T-cell (primary cell): ENCODE results near the gene ACSF3. TPM values are rescaled to one million over a fixed set of nuclear protein-coding genes. Genes with fewer than 3 reads are reported as not detected.
A peak's percentile ranks its signal among the peaks of the same experiment; 100 is the strongest.

Experiments used
- ATAC-seq, 4 experiments: fragments of 200-7000 bp in 3 of 4; fragments of 150-1000 bp in 1 of 4; cut with Tn5 transposase; replicated peaks in 1 of 4; 1 replicate in 3 of 4; 2 replicates in 1 of 4; pipeline ENCODE4 v1.10.0; 2021; ENCODE audit warnings: moderate library complexity in 3 of 4, mild to moderate bottlenecking in 2 of 4, moderate number of reproducible peaks in 1 of 4
- CTCF ChIA-PET, 2 donors: fragments of 300-600 bp; sonication (Branson Sonifier 250); formaldehyde crosslinking; loops; one replicate each; lab custom pipeline; 2022; ENCODE audit warnings: antibody characterized with exemption in 2 of 2; lab: Charles Lee
- POLR2A ChIA-PET, 2 donors: fragments of 300-600 bp; sonication (Branson Sonifier 250); formaldehyde crosslinking; loops; one replicate each; lab custom pipeline; 2022; ENCODE audit warnings: antibody characterized with exemption in 2 of 2; lab: Charles Lee
- DNase-seq, 35 experiments: peaks; one replicate each; pipeline versions ENCODE4 v3.0.0 to v3.0.0-alpha.2; 2013 to 2023
- H3K27ac ChIP-seq: one replicate; pipeline ENCODE4 v1.5.1; 2013; ENCODE audit warnings: low read length
- H3K27me3 ChIP-seq, 2 experiments: replicated peaks in 1 of 2; 1 replicate in 1 of 2; 2 replicates in 1 of 2; pipeline versions ENCODE4 v1.6.1 to v1.7.0; 2013; ENCODE audit warnings: low read length in 1 of 2, mixed read lengths in 1 of 2; ENCODE audit not compliant: control insufficient read depth in 2 of 2, insufficient read depth in 2 of 2; ENCODE audit errors: extremely low read depth in 1 of 2
- H3K36me3 ChIP-seq, 2 donors: 1 replicate in 1 of 2; 2 replicates in 1 of 2; pipeline versions ENCODE4 v1.6.1 to v1.7.0; 2013; ENCODE audit warnings: low read length in 1 of 2; ENCODE audit not compliant: control insufficient read depth in 2 of 2, insufficient read depth in 1 of 2; ENCODE audit errors: extremely low read depth in 1 of 2
- H3K4me1 ChIP-seq, 2 experiments: 1 replicate in 1 of 2; 2 replicates in 1 of 2; pipeline versions ENCODE4 v1.6.1 to v1.7.0; 2013; ENCODE audit warnings: low read length in 2 of 2, mixed read lengths in 1 of 2; ENCODE audit not compliant: insufficient read depth in 2 of 2, control insufficient read depth in 1 of 2; ENCODE audit errors: extremely low read depth in 1 of 2
- H3K4me3 ChIP-seq, 2 donors: 1 replicate in 1 of 2; 2 replicates in 1 of 2; pipeline versions ENCODE4 v1.5.1 to v1.7.0; 2013; ENCODE audit warnings: mild to moderate bottlenecking in 2 of 2, low read length in 1 of 2, moderate library complexity in 1 of 2; ENCODE audit not compliant: control insufficient read depth in 1 of 2; ENCODE audit errors: extremely low read depth in 1 of 2
- H3K9me3 ChIP-seq: 2 replicates; pipeline ENCODE4 v1.7.0; 2013
- H3K27ac Mint-ChIP-seq, 2 donors: one replicate each; pipeline ENCODE4 v1.8.0; 2020 to 2021; ENCODE audit warnings: mild to moderate bottlenecking in 2 of 2, mixed read lengths in 2 of 2
- H3K27me3 Mint-ChIP-seq, 2 donors: one replicate each; pipeline ENCODE4 v1.8.0; 2021 to 2022; ENCODE audit warnings: mixed read lengths in 2 of 2
- H3K36me3 Mint-ChIP-seq: one replicate; pipeline ENCODE4 v1.8.0; 2021; ENCODE audit warnings: mixed read lengths
- H3K4me1 Mint-ChIP-seq, 3 donors: one replicate each; pipeline ENCODE4 v1.8.0; 2020 to 2022; ENCODE audit warnings: mixed read lengths in 3 of 3, mild to moderate bottlenecking in 1 of 3
- H3K4me3 Mint-ChIP-seq, 3 donors: one replicate each; pipeline ENCODE4 v1.8.0; 2020 to 2022; ENCODE audit warnings: mild to moderate bottlenecking in 3 of 3, mixed read lengths in 3 of 3, moderate library complexity in 3 of 3
- H3K9me3 Mint-ChIP-seq, 3 donors: one replicate each; pipeline ENCODE4 v1.8.0; 2020 to 2022; ENCODE audit warnings: mixed read lengths in 3 of 3
- WGBS: methylation state at CpG from one replicate; pipeline ENCODE4 v1.1.5; 2013; ENCODE audit warnings: missing lambda C conversion rate; ENCODE audit not compliant: insufficient coverage; 5-methylcytosine and 5-hydroxymethylcytosine counted together
- total RNA-seq, 35 experiments: library from RNA in 6 of 35; stranded (reverse) in 6 of 35; fragments of 120-200 nt in 1 of 35; gene quantifications; one replicate each; pipeline versions ENCODE4 v1.2.1 to v1.2.4 and lab custom pipeline; 2013 to 2026

Gene ACSF3
- total RNA-seq, 5 donors from 2014 or later (not counting 1 experiment from before 2014, with no cell fraction given) = 70.5 to 102 (median 79.9) TPM

GRCh38 chr16:89179148-89179484 is 85.5 kb downstream of the ACSF3 start:
- no peak overlapping the region for H3K4me3 Mint-ChIP-seq
- 83% methylated on average over 12 of the region's 19 CpGs for WGBS
- H3K36me3 Mint-ChIP-seq = no peaks in the 10 kb centered on the region
- ChIA-PET CTCF (no interaction called here), POLR2A (no interaction called here)
- Histone ChIP-seq H3K27me3 (peaks cover 0 to 18% of the 10 kb centered on the region in 2 experiments), H3K4me3 (no peak overlapping the region), H3K27ac (no peak overlapping the region), H3K9me3 (no peaks in the 10 kb centered on the region), H3K4me1 (peaks cover 0 to 8% of the 10 kb centered on the region in 2 experiments), H3K36me3 (no peaks in the 10 kb centered on the region)
- DNase-seq (no peak), ATAC-seq (no peak)
- H3K27me3 Mint-ChIP-seq = no peaks in the 10 kb centered on the region
- no peak overlapping the region for H3K27ac Mint-ChIP-seq
- H3K9me3 Mint-ChIP-seq = no peaks in the 10 kb centered on the region
- peaks cover 6 to 11% (median 9%) of the 10 kb centered on the region in 3 donors for H3K4me1 Mint-ChIP-seq

GRCh38 chr16:89179656-89180315 is 86.1 kb downstream of the ACSF3 start:
- no peak overlapping the region for H3K27ac ChIP-seq
- Mint-ChIP-seq H3K4me3 (no peak overlapping the region), H3K27me3 (no peaks in the 10 kb centered on the region), H3K27ac (no peak overlapping the region), H3K9me3 (no peaks in the 10 kb centered on the region), H3K36me3 (no peaks in the 10 kb centered on the region), H3K4me1 (peaks cover 6 to 11% (median 9%) of the 10 kb centered on the region in 3 donors)
- H3K4me1 ChIP-seq = peaks cover 0 to 8% of the 10 kb centered on the region in 2 experiments
- ChIA-PET POLR2A (no interaction called here), CTCF (no interaction called here)
- DNase-seq (no peak), ATAC-seq (no peak)
- no peaks in the 10 kb centered on the region for H3K36me3 ChIP-seq
- no peak overlapping the region for H3K4me3 ChIP-seq
- peaks cover 0 to 20% of the 10 kb centered on the region in 2 experiments for H3K27me3 ChIP-seq
- H3K9me3 ChIP-seq = no peaks in the 10 kb centered on the region
- WGBS = 87% methylated on average over 12 of the region's 25 CpGs

GRCh38 chr16:89183463-89183862 is 89.8 kb downstream of the ACSF3 start:
- POLR2A ChIA-PET = no interaction called here
- no peak for DNase-seq

GRCh38 chr16:89183975-89184676 is 90.5 kb downstream of the ACSF3 start:
- no peak overlapping the region for H3K4me3 Mint-ChIP-seq
- H3K36me3 Mint-ChIP-seq = no peaks in the 10 kb centered on the region
- Histone ChIP-seq H3K36me3 (no peaks in the 10 kb centered on the region), H3K4me3 (no peak overlapping the region), H3K9me3 (no peaks in the 10 kb centered on the region), H3K27ac (no peak overlapping the region), H3K4me1 (peaks cover 0 to 8% of the 10 kb centered on the region in 2 experiments), H3K27me3 (peaks cover 0 to 13% of the 10 kb centered on the region in 2 experiments)
- no peaks in the 10 kb centered on the region for H3K27me3 Mint-ChIP-seq
- no peak overlapping the region for H3K27ac Mint-ChIP-seq
- H3K4me1 Mint-ChIP-seq = peaks cover 6 to 11% (median 9%) of the 10 kb centered on the region in 3 donors
- 83% methylated on average over 22 of the region's 26 CpGs for WGBS
- H3K9me3 Mint-ChIP-seq = no peaks in the 10 kb centered on the region
- DNase-seq = no peak
- POLR2A ChIA-PET = no interaction called here
- no peak for ATAC-seq
- CTCF ChIA-PET = interaction anchor here in 1 of 2 donors (0.5 kb wide), 1 partner anchor 345 kb away, joined by 3 read pairs; no protein-coding TSS in a partner anchor

More at GRCh38 chr16:89183463-89183862, 89.8 kb downstream of the ACSF3 start:
- Histone ChIP-seq H3K9me3 (no peaks in the 10 kb centered on the region), H3K36me3 (no peaks in the 10 kb centered on the region), H3K4me1 (peaks cover 0 to 8% of the 10 kb centered on the region in 2 experiments), H3K27me3 (peaks cover 0 to 19% of the 10 kb centered on the region in 2 experiments), H3K27ac (no peak overlapping the region), H3K4me3 (no peak overlapping the region)
- ATAC-seq = no peak
- Mint-ChIP-seq H3K4me3 (no peak overlapping the region), H3K27ac (no peak overlapping the region), H3K36me3 (no peaks in the 10 kb centered on the region), H3K27me3 (no peaks in the 10 kb centered on the region), H3K9me3 (no peaks in the 10 kb centered on the region), H3K4me1 (peaks cover 6 to 11% (median 9%) of the 10 kb centered on the region in 3 donors)
- CTCF ChIA-PET = no interaction called here
- WGBS = 80% methylated on average over 11 of the region's 13 CpGs

DNA sequence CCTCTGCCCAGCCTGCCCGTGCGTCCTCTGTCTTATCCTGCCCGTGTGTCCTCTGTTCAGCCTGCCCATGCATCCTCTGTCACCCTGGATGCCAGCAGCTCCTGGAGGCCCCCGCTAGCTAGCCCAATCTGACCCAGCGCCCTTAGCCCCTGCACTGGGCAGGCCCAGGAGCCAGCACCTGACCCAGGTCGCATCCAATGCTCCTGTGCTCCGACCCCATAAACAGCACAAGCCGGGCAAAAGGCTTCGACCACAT is 91.0 kb downstream of the ACSF3 start:
- WGBS = 80% methylated on average over 8 of the region's 9 CpGs
- Mint-ChIP-seq H3K27me3 (no peaks in the 10 kb centered on the region), H3K27ac (no peak overlapping the region), H3K36me3 (no peaks in the 10 kb centered on the region), H3K4me3 (no peak overlapping the region), H3K4me1 (peaks cover 6 to 11% (median 9%) of the 10 kb centered on the region in 3 donors), H3K9me3 (no peaks in the 10 kb centered on the region)
- Histone ChIP-seq H3K27me3 (peaks cover 0 to 12% of the 10 kb centered on the region in 2 experiments), H3K9me3 (no peaks in the 10 kb centered on the region), H3K36me3 (no peaks in the 10 kb centered on the region), H3K4me3 (no peak overlapping the region), H3K27ac (no peak overlapping the region), H3K4me1 (peaks cover 0 to 8% of the 10 kb centered on the region in 2 experiments)
- DNase-seq = no peak
- ATAC-seq = no peak
- CTCF ChIA-PET = no interaction called here
- POLR2A ChIA-PET = no interaction called here

DNA sequence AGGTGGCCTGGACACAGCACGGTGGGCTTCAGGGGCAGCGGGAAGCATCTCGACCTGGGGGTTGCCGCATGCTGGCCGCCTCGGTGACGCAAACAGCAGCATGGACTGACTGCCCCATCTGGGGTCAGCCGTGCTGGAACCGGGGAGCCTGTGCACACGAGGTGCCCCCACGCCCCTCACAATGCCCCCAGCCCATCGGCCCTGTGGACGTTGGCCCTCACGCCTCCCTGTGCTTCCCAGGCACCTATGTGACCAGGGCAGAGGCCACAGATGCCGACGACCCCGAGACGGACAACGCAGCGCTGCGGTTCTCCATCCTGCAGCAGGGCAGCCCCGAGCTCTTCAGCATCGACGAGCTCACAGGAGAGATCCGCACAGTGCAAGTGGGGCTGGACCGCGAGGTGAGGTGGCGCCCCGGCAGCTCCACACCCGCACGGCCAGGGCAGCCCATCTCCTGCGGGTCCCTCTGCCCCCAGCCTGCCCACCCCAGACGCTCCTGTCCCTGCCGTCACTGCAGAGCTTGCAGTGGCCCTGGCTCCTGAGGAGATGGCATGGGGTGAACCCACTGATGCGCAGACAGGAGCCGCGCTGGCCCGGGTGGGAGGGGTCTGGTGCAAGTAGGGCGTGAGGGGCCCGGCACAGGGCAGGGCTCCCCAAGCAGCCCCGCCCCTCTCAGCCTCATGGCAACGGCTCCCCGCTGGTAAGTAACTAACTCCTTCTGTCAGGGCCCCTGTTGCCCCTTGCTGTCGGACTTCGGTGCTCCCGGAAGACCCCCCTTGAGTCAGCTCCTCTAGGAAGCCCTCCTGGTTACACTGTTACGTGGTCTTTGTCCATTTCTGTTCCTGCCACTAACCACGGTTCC is 91.5 kb downstream of the ACSF3 start:
- Histone ChIP-seq H3K27ac (no peak overlapping the region), H3K4me3 (no peak overlapping the region), H3K36me3 (no peaks in the 10 kb centered on the region), H3K9me3 (no peaks in the 10 kb centered on the region), H3K4me1 (peaks cover 0 to 8% of the 10 kb centered on the region in 2 experiments), H3K27me3 (peaks cover 0 to 12% of the 10 kb centered on the region in 2 experiments)
- Mint-ChIP-seq H3K27me3 (no peaks in the 10 kb centered on the region), H3K4me3 (no peak overlapping the region), H3K4me1 (peaks cover 6 to 11% (median 11%) of the 10 kb centered on the region in 3 donors), H3K36me3 (no peaks in the 10 kb centered on the region), H3K9me3 (no peaks in the 10 kb centered on the region), H3K27ac (no peak overlapping the region)
- peak in 28 of 35 experiments; percentile 42 to 74 (median 61) for DNase-seq
- peak in 3 of 4 experiments; percentile 16 to 31 (median 31) for ATAC-seq
- 85% methylated on average over 48 of the region's 48 CpGs for WGBS
- CTCF ChIA-PET = no interaction called here
- POLR2A ChIA-PET = no interaction called here
